HG02981 (cell line): Measurements from ENCODE around the gene PKD2L2.
"Not testable (repeated sequence)": the region's sequence is repeated elsewhere in the genome, so short reads cannot be mapped to it uniquely, and the experiment has no call there.

ENCODE experiments used
- ATAC-seq: cut with Tn5 transposase; IDR thresholded peaks from one replicate; pipeline ENCODE4 v1.9.1; 2021; ENCODE audit warnings: mild to moderate bottlenecking, moderate library complexity; ENCODE audit not compliant: unreplicated experiment

PKD2L2 gene

DNA sequence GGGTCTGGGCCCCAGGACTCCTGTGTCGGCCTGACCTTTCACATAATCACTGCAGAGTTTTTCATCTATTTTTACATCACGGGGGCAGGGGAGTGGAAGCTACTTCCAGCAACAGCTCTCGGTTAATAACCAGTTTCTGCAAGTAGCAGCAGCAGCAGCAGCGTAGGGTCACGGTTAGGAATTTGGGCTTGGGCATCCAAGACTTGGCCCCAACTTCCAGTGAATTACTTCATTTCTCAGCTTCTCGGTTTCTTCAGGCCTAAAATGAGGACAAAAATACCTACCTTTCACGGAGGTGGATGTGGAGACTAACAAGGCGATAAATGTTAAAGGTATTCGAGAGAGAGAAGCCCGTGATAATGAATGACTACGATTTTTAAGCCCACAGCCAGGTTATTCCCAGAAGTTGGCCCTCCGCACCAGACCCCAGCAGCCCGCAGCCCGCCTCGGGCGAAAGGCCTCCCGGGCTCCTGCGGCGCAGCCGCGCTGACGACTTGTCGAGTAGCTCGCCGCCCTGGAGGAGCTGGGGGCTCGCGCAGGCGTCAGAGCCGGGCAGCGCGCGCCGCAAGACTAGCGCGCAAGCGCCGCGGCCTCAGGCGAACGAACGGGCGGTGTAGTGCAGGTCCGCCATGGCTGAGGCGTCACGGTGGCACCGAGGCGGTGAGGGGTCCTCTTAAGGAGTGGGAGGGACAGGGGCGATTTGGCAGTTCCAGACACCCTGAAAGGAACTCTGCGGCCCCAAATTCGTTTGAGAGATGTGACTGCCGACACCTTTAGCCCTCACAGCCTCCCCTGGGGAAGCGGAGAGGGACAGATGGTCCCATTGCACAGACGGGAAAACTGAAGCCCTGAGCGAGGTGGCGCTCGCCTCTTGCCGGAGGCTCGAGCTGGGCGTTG lies at the start of gene PKD2L2:
TSS of gene PKD2L2 (plus strand) at position 595 of the 897 bp plus-strand sequence. CDS start at position 630, 35 bp downstream.
- ATAC-seq, result peak; percentile 93

DNA sequence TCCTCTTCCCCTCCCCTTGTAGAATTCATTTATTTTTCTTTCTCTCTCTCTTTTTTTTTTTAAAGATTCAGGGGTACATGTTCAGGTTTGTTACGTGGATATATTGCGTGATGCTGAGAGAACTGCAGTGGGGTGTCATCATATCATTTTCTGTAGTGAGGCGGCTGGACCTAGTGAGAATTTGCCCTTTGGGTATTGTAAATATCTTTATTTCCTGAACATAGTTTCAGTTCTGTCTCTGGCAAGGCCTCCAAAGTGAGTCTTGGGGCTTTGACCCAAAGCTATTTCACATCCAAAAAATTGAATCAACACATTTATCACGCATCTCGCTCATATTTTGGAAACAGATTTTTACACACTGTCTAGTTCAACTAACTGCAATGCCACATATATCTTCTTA lies 47.0 kb upstream of the PKD2L2 start:
- ATAC-seq, result no peak

DNA sequence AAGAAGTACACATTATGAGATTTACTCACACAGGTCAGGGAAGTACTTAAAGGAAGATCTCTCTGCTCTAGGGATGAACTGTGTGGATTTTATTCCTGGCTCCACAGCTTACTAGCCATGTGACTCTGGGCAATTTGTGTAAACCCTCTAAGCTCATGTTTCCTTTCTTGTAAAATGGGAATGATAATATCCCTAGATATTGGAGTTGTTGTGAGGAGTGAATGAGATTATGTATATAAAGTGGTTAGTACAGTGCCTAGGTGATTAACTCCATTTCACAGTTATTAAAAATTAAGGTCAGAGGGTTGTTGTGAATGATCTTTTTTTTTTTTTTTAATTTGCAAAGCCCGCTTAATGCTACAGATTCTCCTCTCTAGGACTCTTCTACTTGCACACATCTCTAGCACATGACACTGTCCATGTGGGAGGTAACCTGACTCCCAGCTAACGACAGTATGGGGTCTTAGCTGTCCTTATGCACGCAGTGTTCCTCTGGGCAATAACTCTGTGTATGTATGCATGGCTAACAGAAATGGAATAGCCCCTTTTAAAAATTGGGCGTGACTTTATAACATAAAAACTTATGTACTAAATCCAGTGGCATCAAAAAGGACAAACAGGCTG lies 45.5 kb upstream of the PKD2L2 start:
- no peak for ATAC-seq

DNA sequence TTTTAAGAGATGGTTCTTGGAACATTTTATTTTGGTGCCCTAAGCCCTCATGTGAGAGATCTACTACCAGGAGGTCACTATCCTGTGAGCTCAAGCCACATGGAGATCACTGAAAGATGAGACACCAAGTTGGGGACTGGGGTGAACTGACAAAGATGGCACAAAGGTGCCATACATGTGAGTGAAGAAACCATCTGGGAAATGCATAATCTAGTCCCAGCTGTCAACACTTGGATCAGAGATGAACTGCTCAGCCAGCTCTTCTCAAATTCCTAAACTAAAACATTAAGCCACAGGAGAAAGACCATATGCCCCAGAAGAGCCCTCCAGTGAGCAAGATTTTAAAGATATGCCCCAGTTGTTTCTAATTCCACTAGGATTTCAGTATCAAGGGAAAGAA lies 43.8 kb upstream of the PKD2L2 start:
- no peak for ATAC-seq

DNA sequence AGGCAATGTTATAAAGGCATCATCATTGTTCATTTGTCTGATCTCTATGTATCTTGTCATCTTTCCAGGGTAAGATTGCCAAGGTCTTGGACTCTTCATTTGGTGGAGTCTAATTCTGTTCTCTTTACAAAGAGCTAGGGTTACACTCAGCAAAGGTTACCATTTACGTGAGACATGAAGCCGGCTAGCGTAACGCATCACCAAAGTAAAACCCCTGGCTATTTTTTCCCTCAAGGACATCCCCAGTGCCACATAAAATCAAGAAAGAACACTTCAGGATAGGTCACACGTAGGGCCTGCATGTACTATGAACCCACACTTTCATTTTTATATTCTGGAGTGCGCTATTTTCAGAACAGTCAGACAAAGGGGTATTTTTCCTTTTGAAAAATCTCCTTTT lies 41.6 kb upstream of the PKD2L2 start:
- no peak for ATAC-seq

DNA sequence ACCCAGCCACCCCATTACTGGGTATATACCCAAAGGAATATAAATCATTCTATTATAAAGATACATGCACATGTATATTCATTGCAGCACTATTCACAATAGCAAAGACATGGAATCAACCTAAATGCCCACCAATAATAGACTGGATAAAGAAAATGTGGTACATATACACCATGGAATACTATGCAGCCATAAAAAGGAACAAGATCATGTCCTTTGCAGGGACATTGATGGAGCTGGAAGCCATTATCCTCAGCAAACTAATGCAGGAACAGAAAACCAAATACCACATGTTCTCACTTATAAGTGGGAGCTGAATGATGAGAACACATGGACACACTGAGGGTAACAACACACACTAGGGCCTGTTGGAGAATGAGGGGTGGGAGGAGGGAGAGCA lies 36.1 kb upstream of the PKD2L2 start:
- not testable (repeated sequence) for ATAC-seq

DNA sequence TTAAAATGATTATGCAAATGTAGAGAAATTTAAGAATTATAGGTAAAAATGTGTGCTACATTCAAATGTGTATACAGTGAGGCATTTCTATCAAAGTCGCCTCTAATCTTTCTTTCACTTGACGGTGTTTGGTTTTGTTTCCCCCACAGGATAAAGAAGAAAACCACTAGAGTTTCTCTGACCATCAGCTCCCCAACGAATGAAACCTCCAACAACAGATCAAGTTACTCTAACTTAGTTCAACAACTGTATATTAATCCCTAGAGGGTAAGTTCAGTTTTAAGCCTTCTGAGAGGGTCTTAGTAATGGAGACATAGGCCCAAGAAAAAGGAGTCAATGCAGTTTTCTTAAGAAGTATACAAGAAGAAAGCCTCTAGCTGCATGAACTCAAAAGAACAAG lies 33.1 kb upstream of the PKD2L2 start:
- no peak for ATAC-seq

DNA sequence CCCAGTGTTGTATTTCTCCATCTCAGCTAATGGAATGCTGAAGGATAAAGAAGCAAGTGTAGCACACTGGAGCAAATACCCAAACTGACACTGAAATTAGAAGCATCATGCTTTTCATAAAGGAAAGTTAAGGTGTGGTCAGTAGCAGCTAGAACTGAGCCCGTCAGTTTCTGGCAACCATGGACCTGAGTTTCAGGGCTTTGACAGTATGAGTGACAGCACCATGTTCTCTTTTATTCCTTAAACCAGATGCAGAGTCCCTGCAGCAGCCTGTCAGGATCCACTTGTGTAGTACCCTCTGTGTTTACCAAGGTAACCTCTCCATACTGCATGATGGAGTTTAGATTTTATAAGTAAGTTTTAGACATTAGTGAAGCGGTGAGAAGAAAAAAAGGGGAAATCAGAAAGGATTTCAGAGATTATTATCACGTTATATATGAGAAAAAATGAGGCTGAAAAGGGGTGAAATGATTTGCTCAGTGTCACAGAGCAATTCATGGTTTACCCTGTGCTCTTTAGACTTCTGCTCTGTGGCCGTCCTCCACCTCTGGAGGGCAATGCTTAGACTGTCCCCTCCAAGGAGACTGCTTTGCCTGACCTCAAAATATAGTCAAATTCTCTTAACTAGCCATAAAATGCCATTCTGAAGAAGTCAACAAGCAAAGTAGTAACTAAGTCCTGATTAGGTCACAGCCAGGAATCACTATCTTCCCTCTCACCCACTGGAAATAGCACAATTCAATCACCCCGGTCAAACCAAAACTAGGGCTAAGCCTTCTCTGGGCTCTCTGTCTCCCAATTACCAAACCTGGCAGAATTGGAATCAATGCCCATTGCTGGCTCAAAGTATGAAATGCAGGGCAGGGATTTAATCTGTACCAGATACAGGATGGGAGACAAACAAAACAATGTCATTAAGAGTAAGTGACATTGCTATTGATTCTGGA lies 32.1 kb upstream of the PKD2L2 start:
- no peak for ATAC-seq

DNA sequence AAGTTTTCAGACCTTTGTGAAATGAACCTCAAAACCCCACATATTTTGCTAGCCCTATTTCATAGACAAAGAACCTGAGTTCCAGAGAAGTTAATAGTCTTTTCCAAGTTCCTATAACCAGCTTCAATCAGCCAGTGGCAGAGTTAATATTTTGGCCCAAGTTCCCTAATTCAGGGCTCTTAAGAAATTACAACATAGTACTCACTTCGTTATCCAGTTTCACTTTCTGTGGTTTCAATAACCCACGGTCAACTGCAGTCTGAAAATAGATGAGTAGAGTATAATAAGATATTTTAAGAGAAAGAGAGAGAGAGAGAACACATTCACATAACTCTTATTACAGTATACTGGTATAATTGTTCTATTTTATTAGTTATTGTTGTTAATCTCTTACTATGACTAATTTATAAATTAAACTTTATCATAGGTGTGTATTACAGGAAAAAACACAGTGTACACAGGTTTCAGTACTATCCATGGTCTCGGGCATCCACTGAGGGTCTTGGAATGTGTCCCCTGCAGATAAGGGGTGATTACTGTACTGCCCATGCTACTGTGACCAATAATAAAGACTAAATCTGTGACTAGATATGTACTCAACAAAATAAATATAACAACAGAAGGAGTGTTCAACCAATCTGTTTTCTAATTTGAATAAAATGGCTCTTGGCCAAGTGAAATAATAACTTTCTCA lies 30.9 kb upstream of the PKD2L2 start:
- ATAC-seq, result peak; percentile 76

DNA sequence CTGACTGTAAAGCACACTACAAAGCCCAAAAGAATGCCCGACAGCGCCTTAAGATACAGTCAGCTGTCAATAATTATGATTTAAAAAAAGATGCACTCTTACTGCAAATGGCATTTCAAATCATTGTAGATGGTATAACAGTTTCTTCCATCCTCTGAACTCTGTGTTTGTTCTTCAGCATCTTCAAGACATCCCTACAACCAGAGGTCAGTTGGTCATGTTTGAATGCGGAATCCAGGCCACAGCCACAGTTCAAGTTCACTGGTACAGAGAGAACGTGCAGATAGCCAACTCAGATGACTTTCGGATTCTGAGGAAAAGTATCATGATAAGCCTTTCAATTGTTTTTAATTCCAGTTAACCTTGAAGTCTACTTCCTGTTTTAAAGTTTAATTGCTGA lies 30.3 kb upstream of the PKD2L2 start:
- ATAC-seq, result no peak

DNA sequence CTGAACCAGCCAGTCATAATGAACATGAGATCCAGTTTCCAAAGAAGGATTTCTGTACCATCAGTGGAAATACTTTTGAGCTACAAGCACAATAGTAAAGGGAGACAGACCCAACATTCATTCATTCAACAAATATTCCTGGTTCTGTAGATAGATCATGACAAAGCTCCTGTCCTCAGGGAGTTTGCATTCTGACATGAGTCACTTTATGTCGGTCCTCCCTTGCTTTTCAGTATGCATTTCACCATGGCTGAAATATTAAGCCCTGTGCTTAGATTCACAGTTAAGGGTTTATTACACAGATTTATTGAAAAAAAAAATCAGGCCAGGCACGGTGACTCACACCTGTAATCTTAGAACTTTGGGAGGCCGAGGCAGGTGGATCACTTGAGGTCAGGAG lies 27.0 kb upstream of the PKD2L2 start:
- ATAC-seq, result no peak

DNA sequence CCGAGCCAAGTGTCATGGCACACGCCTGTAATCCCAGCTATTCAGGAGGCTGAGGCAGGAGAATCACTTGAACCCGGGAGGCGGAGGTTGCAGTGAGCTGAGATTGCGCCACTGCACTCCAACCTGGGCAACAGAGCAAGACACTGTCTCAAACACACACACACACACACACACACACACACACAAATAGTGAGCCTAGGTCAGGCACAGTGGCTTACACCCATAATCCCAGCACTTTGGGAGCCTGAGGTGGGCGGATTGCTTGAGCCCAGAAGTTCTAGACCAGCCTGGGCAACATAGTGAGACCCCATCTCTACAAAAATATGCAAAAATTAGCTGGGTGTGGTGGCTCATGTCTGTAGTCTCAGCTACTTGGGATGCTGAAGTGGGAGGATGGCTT lies 25.6 kb upstream of the PKD2L2 start:
- not testable (repeated sequence) for ATAC-seq

DNA sequence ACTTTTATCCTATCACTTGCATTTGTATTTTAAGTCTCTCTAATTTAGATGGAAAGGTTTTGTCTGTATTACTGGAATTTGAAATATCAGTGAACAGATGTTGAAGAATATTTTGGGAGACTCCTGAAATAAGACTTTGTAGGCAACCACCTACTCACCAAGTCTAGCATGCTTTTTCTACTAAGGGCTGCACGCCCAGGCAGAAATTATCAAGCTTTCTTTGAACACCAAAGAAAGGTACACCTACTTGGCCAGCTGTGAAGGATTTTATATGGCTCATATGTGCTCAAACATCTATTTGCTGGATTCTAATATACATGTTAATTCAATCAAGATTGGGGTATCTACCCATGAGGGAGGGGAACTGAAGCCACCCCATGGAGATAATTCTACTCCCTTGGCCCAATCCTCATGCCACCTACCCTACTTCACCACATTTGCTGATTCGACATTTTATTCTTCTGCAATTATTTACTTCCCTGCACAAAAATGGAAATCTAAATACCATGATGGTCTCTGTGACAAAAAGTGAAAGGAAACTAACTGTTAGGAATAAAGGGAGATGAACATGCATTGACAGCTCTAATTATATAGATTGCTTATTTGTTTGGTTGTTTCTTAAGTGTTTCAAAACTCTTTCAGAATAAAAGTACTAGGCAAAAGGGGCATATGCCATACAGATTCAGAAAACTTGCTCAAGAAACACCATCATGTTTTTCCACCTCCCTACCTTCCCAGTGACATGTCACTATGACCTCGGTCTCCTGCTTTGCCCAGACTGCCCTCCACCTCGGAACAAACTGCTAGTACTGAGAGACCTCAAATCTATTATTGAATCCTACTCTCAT lies 22.5 kb upstream of the PKD2L2 start:
- ATAC-seq, result no peak

DNA sequence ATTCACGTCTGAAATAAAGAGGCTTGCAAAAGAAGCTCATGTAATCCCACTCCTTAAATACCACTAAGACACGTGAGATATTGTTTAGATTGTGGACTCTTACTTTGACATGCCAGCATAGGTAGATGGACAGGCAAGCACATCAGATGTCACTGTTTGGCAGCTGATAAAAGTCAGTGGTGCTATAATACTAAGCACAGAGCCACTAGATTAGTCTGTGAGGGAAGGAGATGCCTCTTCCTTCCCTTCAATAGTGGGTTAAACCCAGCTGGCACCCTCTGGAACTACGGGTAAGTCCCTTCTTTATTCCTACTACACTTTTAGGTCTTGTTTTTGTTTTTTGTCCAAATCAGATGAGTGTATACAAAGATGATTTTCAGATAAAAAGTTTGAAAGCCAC lies 21.6 kb upstream of the PKD2L2 start, which contains the start of gene MYOT:
TSS of gene MYOT (plus strand) at position 197 of the 400 bp plus-strand sequence. CDS start 2,792 bp downstream, outside the sequence.
- no peak for ATAC-seq

DNA sequence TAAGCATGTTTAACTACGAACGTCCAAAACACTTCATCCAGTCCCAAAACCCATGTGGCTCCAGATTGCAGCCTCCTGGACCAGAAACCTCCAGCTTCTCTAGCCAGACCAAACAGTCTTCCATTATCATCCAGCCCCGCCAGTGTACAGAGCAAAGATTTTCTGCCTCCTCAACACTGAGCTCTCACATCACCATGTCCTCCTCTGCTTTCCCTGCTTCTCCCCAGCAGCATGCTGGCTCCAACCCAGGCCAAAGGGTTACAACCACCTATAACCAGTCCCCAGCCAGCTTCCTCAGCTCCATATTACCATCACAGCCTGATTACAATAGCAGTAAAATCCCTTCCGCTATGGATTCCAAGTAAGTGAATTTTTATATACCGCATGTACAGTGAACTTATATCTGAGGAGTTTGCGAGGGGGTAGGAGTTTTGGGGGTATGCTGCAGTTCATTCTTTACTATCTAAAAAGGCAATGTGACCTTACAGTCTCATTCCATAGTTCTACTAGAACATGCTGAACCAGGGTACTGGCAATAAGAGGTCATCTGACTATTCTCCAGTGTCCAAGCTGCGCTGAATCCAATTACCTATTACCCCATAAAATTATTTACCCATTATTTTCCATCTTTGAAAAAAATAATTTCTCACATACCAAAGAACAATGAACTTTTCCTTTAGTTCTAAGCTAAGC lies 18.5 kb upstream of the PKD2L2 start:
- no peak for ATAC-seq

DNA sequence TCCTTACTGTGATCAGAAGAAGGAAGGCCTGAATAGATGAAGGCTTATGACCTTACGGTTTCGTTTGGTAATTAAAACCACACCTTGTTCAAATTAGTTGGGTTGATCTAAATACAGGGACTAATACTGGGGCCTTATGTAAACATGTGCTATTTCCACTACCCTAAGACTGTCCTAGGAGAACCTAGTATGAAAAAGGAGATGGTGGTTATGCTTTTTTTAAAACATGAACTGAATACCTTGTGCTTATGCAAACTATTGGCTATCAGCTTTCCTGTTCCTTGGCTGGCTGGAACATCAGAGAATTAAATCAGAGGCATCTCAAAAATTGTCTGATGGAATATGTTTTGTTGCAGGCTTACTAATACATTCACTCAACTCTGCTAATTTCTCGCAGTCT lies 17.7 kb upstream of the PKD2L2 start:
- no peak for ATAC-seq

DNA sequence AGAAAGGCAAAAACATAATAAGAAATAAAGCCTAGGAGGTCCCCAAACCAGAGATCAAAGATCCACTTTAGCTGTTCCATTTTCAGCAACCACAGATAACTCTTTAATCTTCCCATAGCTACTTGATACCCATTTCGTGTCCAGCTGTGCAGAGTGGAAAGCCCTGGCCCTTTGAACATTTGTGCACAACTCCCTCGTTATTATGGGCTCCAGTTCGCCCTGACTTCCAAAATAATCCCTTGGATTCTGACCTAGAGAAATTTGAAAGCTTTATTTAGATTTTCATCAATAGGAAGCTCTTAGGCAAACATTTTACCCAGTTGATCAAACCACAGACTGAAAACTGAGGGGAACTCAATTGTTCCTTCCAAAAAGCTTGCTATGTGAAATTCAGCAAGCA lies 16.8 kb upstream of the PKD2L2 start:
- no peak for ATAC-seq

DNA sequence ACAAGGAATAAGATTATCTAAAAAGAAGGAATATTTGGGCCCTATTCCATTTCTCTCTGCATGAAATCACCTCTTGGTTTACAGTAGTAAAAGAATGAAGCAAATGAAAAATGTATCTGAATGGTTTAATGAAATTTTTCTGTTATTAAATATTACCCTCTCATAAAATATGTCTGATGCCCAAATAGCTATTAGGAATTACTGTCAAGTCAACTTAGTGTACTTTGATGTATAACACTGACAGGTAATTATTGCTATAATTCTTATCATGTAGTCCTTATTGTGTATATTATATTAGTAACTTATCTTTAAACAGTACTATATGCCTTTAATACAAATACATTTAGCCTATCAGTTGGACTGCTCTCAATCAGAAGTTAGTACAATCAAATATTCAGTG lies 13.2 kb upstream of the PKD2L2 start:
- ATAC-seq, result no peak

DNA sequence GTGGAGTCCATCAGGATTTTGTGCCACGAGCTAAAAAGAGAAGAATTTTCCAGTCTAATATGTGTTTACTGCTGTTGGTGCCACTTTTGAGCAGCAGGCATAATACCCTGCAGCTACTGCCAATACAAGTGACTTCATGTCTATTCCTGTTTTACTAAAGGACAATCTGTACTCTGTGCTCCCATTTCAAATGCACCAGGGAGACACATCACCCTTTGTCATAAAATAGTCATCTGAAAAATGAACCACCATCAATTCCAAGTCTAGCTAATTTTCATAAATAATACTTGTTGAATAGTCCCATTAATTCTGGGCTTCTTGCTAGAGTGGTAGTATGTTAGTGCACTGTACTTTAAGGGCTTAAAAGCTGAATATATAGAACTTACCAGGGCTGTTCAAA lies 8.9 kb upstream of the PKD2L2 start:
- no peak for ATAC-seq
